Stimulated activated CD4-positive, alpha-beta T cell treated with anti-CD3 and anti-CD28 coated beads, Interleukin-2, amount 100 ng/mL, for 48 hours (primary cell): ENCODE measurements around the gene BOD1L1.

ENCODE experiments used
- DNase-seq, 2 donors: peaks; one replicate each; pipeline ENCODE4 v3.0.0-alpha.2; 2020

Gene BOD1L1

DNA sequence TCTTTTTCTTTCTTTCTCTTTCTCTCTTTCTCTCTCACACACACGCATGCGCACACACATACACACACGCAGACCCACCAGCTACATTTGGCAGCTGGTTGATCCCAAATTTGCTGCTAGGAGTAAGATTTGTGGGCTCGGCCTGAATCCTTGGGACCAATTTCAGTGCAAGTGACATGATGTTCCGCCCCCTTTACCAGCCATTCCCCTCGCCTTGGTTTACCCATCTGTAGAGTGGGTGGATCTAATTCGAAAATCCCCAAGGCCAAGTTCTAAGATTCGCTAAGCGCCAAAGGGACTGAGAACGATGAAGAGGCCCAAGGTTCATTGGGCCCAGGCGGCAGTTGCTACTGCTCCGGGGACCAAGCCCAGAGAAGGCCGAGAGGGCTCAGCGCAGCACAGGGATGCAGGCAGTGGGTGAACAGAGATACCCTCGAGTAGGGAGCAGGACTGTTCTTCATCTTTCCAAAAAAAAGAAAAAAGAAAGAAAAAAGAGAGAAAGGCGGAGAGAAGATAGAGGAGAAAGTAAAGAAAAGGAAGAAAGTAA lies 89.0 kb downstream of the BOD1L1 start:
- no peak for DNase-seq

DNA sequence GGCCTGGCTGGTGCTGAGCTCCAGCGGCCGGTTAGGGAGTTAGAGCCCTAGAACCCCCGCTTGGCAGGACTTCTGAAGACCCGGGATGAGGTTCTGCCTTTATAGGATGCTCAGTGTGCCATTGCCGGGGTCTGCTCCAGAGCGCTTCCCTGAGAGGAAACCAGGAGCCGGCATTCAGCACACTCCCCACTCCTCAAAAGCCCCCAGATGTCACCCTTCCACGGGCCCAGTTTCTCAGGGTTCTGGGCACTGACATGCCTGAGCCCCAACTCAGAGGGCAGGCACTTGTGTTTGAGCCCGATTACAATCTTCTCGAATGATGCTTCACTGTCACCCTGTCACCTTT lies 89.7 kb downstream of the BOD1L1 start:
- DNase-seq = no peak

GRCh38 chr4:13537011-13537831 lies 90.3 kb downstream of the BOD1L1 start:
- DNase-seq = no peak

DNA sequence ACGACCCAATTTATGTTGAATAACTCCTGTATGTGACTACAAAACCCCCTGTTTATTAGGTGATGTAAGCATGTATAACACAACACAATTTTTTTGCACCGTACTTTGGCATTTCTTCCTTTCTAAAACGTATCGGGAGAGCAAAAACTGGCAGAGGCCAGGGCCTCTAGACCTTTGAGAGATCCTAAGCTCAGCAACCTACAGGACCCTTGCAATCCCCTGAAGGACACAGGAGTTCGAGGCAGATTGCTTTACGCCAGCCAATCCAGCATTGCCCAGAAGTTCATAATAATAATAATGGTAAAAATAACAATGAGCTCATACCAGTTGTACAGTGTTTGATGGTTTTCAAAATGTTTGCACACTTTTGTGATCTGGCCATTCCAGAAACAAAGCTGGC lies 90.9 kb downstream of the BOD1L1 start:
- no peak for DNase-seq

DNA sequence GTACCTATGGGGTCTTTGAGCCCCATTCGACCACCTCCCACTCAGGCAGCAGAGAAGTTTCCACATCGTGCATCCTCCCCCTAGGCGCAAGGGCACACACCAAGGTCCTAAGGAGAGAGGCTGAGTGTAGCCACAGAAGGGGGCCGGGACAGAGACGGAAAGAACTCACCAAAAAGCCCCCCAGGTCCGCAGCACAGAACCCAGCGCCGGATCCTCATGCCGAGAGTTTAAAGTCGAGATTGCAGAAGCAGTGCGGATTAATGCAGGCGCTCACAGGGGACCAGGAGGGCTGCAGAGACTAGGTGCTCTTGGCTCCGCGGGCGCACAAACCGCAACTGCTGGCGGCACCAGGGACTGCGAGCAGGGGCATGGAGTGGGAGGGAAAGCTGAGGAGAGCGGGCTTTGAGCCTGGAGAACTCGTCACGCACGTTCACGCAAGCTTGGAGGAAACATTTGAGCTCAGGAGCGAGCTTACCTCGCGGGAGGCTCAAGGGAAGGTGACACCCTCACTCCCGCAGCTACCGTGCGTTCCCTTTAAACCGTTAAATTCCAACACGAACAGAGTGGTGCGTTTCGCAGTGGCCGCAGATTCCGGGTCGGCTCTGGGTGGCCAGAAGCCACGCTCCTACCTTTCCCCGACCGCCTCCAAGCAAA lies 91.7 kb downstream of the BOD1L1 start:
- no peak for DNase-seq

GRCh38 chr4:13535118-13535517 lies 92.4 kb downstream of the BOD1L1 start:
- no peak for DNase-seq

DNA sequence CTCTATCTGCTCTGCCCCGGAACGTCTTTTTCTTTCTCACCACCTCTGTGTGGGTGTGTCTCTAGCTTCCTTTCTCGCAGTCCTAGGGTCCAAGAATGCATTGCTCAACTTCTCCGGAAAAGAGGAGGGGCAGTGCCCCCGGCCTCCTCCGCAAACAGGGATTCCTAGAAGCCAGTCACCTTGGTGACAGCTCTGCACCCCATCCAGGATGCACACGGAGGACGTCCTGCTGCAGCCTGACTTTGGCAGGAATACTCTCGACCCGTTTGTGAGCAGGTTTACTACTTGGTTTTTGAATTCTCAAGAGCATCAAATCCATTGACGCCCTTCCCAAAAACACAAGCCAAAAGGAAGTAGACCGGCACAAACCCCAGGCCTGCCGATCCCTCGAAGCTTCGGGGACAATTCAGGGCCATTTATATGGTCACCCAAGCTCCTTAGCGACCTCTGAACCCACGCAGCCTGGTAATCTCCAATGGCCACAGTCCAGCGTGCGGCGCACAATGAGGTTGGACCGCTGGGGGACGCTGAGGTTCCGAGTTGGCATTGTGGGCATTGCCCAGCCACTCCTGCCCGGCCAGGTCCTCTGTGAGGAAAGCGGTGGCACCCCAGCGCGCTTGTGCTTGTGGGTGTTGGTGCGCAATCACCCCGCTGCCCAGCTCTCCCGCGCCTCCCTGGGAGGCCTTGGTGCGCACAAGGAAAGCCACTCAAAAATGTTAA lies 93.0 kb downstream of the BOD1L1 start:
- DNase-seq = no peak

- DNase-seq = no peak
Measured at GRCh38 chr4:13533670-13534343, 93.7 kb downstream of the BOD1L1 start.

DNA sequence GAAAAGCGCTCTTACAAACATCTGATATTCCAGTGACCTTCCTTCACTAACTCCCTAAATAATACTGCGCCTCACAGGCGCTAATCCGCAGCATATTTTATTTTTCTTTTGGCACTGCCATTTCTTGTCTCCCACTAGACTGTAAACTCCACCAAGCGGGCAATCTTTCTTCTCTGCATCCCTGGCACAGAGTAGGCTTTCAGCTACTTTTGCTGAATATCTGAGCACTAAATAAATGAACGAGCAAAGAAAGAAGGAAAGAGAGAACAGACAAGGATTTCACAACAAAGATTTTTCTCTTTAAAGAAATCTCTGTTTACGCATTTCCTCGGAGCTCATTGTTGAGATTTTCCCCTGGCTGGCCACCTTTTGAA lies 95.9 kb downstream of the BOD1L1 start:
- no peak for DNase-seq

DNA sequence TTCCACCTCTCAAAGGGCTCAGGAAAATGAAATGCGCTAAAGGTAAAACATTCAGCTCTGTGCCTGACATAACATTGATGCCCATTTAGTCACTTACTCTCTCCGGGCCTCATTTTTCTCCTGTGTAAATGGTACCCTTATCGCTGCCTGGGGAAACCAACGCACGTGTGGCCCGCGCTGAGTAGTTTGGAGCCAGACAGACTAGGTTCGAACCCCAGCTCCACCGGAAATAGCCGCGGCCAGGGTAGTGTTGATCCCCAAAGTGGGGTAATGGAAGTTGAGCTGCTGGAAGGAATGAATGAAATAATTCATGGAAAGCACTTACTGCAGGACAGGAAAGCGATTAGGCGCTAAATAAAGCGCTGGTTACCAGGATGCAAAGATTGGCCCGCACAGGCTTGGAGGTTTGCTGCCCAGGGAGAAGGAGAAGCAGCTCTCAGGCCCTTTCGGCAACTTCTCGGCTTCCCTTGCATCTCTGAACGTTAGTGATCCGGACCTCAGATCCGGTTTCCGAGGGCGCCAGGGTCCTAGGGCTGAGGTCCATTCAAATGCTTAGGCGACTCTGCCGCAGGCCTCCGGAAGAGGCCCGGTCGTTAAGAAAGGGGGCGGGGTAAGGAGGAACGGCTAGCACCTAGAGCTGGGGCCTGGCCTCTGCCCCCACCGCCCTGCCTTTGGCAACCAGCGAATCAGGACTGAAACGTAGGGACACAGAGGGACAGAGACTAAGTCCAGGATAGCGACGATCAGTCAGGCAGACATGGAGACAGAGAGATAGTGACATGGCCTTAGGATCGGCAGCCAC lies 96.5 kb downstream of the BOD1L1 start:
- DNase-seq = no peak

- no peak for DNase-seq
Measured at GRCh38 chr4:13529128-13529919, 98.2 kb downstream of the BOD1L1 start.

GRCh38 chr4:13528821-13529127 lies 98.8 kb downstream of the BOD1L1 start:
- no peak for DNase-seq

- DNase-seq = no peak
Measured at GRCh38 chr4:13527981-13528820, 99.3 kb downstream of the BOD1L1 start.

DNA sequence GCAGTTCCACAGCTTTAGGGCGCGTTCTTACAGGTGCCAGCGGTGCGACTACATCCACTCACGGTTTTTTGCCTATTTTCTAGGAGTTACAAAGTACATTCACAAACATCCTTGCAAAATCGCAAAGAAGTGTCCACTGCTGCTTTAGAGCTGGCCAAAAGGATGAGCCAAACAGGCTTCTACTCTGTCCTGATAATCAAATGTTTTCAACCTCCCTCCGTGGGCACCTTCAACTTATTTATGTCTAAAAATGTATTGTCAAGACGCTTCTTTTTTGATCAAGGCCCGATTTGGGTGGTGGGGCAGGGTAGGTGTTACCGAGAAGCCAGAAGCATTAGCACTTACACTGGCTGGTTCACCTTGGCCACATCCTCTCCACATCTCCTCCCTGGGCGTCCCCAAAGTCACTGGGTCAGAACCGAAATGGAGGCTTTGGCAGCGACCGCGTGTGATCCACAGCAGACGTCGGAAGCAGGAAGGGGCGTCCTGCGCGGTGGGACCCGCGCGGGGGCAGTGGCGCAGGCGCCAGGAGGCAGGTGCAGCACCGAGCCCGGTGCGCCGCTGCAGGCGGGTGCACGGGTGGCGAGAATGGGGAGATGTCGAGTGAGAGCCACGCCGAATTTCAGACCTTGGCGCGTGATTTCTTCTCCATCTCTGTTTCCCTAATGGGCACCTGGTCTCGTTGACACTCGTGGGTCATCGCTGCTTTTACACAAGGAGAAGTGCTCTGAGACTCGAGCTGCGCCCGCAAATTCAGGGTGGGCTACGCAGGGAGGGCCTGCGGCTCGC lies 100.1 kb downstream of the BOD1L1 start:
- no peak for DNase-seq

DNA sequence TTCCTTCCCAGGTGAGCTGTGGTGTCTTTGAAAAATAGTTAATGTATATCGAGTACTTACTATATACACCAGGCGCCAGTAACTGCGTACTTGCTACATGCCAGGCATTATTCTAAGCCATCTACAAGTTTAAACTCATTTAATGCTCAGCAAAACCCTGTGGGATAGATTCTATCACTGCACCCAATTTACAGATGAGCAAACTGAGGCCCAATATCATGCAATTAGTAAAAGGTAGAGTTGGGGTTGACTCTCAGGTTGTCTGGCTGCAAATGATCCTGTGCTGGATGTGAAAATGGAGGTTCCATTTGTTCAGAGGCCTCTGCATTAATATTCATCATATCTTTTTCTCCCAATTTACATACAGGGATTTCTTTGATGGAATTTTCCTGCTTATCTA lies 100.9 kb downstream of the BOD1L1 start:
- DNase-seq = no peak

- DNase-seq = no peak
Measured at GRCh38 chr4:13525606-13526281, 101.8 kb downstream of the BOD1L1 start.

DNA sequence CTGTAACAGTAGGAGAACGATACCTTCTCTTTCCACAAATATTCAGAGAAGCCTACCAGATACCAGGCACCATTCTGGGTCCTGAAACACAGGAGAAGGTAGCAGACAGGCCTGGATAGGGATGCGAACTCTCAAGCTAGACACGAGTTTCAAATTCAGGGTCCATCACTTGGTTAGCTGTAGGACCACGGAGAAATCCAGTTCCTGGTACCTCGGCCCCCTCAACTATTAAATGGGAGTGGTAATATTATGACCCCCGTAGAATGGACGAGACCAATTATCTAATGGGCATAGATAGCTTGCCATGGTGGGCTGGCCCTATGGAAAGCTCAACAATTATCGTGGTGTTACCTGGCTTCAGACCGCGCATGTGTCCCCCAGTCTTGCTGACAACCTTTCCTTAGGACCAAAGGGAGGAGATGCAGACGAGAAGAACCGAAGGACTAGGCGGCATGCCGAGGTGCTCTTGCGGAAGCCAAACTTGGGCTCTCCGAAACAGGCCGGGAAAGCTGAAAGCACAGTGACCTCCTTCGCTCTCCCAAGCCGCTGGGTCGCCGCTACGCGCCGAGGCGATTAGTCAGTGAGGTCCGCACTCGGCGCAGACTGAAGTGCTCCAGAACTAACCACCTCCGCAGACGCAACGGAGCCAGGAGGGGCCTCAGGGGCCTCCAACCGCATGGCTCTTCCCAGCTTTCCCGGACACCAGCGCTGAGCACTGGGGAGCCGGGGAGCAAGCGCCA lies 102.9 kb downstream of the BOD1L1 start:
- no peak for DNase-seq
